SKM-1 (cell line): ENCODE data around the gene HINT3.
"Not testable (repeated sequence)": the region's sequence is repeated elsewhere in the genome, so short reads cannot be mapped to it uniquely, and the experiment has no call there.

Experiments
- DNase-seq: peaks from one replicate; lab custom pipeline; 2025; ENCODE audit not compliant: unreplicated experiment; lab: John Stamatoyannopoulos, UW

The HINT3 gene

DNA sequence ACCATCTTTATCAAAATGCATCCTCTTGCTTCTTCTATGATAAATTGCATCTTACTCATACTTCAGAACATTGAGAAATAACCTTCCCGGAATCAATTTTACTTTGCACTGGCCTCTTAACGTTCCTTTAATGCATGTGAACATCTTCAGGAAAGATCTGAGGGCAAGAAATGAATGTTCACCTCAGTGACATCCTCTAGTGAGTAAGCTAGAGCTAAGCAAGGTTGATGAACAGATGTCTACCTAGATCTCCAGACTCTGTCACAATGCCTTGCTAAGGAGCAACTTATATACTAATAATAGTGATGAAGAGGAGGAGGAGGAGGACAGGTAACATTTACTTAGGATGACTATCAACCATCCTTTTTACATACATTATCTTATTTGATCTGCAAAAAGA lies 16.8 kb upstream of the HINT3 start:
- DNase-seq: no peak

DNA sequence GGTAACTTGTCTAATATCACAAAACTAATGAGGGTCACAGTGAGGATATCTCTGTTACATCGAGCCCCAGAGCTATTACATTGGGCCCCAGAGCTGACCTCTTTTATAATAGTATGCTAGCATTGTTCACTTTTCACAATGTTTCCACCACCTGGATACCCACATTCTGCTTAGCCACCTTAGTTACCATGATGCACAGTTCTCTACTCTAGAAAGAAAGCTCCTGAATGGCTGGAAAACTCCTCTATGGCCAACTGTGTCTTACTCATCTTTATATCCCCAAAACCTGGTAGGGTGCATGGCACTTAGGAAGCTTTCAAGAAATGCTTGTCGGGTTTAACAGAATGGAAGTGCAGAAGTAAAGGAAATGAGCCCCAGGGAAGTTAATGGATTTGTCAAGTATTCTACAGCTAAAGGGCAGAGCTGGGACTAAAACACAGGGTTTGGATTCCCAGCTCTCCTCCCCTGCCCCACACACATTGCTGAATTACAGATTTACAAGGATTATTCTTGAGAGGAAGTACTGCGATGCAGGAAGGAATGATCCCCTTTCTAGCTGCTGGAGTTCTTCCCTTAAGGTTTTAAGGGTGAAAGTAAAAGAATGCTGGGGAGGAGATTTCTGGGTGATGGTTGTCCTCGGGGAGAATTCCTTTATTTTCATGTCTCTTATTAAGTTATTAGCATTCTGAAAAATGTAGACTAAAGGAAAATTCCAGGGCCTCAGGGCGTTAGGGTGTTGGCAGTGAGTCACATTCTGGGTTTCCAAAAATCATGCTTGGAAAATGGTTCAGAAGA lies 16.1 kb upstream of the HINT3 start:
- no peak for DNase-seq

DNA sequence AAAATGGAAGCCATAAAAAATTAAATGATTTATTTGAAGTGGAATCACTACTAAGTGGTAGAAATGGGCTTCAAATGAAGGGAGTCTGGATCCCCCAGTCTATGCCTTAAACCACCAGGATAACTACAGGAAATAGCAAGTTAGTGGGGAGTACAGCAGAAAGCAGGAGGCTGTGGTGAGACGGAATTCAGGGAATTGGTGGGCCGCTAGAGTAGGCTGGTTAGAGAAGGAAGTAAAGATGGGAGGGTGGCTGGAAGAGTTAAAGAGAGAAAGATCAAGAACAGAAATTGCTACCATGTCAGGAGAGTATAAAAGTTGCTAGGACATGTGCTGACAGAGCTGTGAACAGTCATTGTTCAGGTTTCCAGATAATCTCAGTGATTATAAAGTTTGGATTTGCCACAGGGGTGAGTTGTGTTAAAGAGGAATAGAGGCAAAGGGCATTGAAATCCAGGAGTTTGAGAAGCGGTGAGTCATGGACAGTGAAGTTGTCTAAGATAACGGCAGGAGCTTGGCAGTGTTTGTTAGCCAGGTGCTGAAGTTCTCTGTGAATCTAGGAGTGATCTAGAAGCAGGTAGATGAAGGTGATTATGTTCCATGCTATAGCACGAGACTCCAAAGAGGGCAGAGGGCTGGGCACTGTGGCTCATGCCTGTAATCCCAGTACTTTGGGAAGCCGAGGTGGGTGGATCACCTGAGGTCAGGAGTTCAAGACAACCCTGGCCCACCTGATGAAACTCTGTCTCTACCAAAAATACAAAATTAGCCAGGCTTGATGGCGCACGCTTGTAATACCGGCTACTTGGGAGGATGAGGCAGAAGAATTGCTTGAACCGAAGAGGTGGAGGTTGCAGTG lies 13.7 kb upstream of the HINT3 start:
- DNase-seq: no peak

DNA sequence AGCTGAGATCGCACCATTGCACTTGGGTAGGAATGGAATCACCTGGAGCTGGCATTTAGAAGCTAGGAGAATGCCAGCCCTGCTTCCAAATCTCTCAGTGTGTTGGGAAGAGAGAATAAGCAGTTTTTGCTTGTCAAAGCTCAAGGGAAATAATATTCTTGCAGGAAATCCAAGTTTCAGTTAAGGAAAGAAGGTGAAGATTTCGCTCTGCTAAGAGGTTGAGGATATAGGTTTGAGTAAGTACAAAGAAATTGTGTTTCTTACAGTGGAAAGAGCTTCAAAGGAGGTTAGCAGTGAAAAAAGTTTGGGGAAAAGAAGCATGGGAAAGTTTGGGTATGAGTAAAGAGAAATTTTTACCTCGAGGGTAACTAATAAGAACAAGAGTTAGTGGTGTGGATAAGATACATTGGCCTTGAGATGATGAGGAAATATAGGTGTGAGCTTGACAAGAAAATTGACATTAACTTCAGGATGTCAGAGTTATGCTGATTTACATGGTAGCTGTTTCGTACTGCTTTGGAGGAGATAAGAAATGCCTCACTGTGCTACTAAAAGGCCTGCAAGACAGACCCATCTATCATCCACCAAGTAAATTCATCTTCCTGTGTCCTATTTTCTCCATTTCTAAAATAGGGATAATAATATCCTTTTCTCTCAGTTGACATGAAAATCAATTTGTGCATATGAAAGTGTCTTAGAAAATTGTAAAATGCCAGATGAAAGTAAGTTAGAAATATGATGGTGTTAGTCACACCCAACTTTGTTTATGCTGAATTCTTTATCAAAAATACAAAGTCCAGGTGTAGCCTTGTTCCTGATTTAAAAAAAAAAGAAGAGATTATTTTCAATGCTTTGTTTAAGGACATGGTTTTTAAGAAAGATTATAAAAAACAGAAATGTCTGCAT lies 12.8 kb upstream of the HINT3 start:
- DNase-seq: no peak

DNA sequence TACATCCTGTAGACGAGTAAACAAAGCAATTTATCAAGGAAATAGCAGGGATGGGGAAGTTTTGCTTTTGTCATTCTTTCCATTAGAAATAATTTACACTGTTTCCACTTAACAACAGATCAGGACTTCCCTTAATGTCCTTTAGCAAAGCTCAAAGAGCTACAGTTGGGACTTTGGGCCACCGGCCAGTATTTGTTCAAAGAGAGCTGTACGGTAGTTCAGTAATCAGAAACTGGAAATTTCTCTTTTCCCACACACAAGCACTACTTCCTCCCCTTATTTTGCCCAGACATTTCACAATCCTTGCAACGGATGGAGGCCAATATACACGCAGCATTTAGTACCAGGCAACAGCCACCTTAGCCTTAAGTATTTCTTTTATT lies 12.1 kb upstream of the HINT3 start:
- peak; percentile 40 for DNase-seq

DNA sequence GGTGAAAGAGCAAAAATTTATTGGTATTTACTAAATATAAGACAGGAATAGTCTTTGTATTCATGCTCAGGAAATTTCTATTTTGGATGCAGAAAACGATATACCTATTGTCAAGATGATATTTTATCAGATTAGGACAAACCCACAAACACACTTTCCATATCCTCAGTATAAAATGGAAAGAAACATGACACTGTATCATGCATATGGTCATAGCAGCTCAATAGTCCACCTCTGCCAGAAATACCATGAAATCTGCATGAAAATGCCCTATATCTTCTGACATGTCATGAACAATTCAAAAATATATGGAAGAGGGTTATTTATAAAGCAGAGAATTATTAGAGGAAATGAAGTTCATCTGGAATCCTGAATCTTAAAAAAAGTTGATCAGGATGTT lies 11.7 kb upstream of the HINT3 start:
- DNase-seq: no peak

DNA sequence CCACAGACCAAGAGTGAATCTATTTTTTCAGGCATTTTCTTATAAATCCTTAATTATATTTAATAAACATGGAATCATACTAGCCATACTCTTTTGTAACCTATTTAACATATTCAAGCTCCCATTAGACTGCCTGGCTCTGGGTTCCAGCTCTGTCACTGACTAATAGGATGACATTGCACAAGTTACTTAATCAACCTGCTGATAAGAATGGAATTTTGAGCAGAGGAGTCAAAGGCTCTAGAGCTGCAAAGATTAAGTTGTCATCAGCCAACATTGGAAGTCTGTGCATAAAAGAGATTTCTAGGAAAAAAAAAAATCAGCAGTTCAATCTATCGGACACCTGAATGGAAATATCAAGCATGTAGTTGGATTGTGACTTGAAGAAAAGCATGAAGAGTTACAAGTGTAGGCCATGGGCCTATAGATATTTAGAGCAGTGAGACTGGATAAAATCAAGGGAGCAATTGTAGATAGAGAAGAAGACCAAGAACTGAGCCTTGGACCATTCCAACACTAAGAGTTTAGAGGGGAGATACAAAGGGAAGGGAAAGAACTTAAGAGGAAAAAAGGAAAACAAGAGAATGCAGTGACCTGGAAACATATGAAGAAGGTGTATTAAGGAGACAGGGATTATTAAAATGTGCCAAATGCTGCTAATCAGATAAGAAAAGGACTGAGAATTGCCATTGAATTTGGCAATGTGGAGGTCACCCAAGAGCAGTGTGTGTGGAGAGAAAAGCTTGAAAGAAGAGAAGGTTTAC lies 11.0 kb upstream of the HINT3 start:
- DNase-seq: no peak

DNA sequence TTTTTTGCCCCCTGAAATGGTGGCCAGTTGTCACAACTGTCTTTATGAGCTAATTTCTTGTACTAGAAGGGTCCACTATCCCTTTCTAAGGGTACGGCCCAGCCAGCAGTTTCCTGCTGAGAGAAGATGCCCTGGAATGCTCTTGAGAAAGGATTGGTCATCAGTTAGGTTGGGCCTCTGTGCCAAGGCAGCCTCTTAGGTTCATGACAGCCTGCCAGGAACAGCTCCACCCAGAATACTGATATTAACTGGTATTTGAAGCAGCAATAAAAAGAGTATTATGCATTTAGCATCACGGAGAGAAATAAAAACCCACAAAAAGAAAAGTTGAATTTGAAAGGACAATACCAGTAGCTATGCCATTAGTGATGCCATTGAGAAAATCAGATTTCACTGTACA lies 9.0 kb upstream of the HINT3 start:
- no peak for DNase-seq

DNA sequence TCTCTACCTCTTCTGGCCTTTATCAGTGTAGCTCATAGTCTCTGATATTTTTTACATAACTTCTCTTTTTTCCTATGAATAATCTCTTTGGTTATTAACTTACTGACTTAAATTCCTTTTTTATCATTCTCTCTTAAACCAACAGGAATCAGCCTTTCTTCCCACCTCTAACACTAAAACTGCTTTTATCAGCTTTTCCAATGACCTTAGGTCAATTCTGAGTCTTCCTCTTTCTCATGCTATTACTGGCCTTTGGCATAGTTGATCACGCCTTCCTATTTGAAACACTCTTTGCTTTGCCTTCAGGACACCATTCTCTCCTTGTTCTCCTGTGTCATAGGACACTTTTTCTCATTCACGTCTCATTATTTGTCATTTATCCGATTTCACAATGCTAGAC lies 8.1 kb upstream of the HINT3 start:
- DNase-seq: no peak

DNA sequence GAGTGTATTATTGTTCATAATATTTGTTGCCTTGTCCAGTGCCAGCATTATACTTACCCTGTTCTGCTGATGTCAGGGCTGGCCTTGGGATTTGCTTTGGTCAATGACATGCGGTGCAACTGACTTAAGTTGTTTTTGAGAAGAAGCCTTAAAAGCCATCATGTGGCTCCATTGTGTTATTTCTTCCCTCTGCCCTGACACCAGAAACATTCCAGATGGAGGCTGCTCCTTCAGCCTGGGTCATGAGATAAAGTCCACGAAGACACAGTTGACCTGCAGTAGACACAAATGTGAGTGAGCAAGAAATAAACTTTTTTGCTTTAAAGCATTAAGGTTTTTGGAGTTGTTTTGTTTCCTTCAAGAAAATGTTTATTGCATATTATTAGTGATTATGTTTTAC lies 7.5 kb upstream of the HINT3 start:
- no peak for DNase-seq

DNA sequence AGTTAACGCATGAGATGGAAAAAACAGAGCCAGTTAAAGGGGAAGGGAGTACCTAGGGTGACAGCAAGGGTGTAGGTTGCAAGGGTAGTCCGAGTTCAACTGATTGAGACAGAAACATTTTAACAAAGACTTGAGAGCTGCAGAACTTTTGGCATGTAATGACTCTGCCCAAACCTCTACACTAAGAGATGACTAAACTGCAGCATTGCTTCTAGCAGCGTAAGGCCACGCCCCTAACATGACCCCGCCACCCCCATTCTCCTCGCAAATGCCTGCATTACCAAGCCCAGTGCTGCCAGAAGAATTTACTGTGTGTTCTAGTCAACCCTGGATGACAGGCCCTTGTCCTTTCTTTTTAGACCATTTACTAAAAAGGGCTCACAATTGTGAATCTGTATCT lies 6.3 kb upstream of the HINT3 start:
- DNase-seq: no peak

DNA sequence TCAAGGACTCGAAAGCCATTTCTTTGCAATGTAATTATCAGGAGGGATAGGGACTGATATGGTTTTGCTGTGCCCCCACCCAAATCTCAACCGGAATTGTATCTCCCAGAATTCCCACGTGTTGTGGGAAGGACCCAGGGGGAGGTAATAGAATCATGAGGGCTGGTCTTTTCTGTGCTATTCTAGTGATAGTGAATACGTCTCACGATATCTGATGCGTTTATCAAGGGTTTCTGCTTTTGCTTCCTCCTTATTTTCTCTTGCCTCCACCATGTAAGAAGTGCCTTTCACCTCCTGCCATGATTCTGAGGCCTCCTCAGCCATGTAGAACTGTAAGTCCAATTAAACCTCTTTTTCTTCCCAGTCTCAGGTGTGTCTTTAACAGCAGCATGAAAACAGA lies 5.9 kb upstream of the HINT3 start:
- not testable (repeated sequence) for DNase-seq

DNA sequence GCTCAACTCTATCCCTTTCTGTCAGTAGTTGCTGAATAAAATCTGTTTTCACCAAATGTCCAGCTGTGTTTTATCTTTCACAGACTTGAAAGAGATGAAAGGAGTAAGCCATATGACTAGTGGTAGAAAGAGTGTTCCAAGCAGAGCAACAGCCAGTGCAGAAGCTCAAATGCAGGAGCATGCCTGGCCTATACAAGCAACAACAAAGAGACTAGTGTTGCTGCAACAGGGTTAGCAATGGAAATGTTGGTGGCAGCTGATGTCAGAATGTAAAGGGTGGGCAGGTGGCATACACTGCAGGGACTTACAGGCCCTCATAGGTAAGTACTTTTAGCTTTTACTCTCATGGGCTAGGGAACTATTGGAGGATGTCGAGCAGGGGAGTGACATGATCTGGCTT lies 5.2 kb upstream of the HINT3 start:
- DNase-seq: no peak

DNA sequence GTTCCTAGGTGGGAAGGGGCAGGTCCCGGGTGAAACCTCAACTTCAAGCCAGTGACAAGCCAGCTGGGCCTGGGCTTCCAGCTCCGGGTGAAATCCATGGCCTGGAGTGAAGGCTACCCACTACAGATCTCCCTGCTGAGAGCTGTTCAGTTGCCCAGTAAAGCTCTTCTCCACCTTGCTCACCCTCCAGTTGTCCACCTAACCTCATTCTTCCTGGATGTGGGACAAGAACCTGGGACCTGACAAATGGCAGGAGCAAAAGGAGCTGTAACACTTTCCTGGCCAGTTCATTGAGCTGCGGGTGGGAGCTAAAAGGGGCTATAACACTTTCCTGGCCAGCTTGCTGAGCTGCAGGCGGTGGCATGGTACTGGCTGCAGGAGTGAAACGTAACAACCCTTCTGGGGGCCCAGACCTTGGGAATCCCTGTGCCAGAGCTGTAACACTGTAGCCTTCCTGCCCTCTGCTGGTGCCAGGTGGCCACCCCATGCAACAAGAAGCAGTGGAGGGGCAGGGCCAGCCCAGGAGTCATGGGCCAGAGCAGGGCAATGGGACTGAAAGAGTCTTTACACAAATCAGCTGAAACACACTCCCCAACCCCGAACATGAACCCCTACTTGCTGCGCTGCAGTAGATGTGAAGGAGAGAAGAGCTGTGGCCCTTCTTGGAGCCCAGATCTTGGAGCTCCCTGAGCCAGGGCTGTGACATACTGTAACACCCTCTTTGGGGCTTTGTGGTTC lies 3.6 kb upstream of the HINT3 start:
- no peak for DNase-seq

DNA sequence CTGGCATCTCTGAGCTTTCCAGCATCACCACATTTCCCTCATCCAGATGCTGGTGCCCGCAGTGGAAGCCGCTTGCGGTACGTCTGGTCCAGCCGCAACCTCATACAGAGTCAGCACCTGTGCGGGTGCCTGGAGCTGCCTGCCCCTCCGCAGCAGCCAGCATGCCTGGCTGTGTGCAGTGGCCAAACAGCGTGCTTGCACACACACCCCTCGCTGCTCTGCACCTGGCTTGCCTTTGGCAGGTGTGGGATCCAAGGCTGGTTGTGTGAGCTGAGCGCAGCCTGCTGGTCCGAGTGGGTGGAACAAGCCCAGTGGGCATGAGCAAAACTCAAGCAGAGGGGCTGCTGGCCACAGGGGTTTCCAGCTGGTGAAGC lies 3.1 kb upstream of the HINT3 start:
- DNase-seq: no peak

DNA sequence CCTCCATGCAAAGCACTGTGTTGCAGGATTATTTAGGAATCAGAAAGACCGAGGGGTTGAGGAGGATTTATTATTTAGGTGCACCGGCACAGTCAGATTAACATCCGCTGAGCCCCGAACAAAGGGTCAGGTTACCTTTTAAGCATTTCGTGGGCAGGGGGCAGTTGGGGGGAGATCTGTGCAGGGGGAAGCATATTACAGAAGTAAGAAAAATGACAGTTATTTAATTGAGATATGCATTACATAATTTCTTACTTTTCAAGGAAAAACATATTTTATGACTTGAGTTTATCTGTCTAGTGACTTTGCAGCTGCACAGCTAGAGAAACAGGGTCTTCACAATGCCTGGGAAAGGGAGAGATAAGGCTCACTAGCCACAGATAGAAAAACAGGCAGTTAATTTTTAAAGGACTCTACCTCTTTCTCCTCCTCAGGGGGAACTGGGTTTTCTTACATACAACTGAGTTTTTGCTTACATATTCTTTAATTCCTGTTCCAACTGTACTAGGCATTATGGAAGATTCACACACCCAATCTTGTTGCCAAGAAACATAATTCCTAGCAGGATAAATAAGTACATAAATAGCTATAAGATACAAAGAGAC lies 1.7 kb upstream of the HINT3 start:
- no peak for DNase-seq

DNA sequence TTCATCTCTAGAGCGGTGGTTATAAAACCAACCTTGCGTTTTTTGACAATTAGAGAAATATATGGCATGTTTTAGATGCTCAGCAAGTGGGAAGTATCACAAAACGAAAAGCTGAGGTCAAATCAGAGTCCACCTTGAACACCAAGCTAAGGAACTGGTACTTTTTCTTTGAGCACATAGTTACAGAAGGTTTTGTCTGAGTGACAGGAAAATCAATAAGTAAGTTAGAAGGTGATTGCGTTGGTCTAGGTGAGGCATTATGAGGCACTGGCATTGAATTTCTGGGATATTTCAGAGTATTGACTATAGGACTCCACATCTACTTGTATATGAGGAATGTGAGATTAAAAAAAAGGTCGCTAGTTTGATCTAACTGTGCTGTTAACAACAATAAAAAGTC lies 597 bp upstream of the HINT3 start:
- no peak for DNase-seq

DNA sequence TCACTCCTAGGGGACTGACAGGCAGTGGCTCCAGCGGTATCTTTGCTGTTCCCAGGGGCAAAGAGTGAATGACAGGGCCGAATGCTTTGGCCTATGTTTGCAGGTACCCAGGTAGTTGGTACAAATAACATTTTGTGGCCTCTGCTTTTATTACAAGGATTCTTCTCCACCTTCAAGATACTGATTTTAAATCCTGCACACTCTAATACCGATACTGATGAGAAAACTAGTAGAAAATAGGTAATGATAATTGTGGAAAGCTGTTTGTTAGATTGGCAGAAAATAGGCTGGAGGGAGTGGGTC lies 772 bp downstream of the HINT3 start:
- no peak for DNase-seq

DNA sequence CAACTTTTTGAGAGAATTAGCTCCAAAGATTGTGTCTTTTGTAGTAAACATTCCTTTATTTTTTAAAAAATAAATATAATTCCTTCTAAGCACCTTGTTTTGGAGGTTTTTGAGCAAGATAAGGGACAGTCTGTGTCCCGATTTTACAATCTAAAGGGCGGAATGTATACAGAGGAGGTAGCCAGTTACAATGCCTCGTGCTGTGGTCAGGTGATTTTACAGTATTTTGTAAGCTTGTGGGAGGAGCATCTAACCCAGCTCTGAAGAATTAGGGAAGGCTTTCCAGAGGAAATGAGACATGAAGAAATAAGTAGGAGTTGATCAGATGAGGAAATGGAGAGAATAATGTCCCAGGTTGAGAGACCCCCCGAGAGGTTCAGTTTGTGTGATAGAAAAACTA lies 1.3 kb downstream of the HINT3 start:
- DNase-seq: peak; percentile 52

DNA sequence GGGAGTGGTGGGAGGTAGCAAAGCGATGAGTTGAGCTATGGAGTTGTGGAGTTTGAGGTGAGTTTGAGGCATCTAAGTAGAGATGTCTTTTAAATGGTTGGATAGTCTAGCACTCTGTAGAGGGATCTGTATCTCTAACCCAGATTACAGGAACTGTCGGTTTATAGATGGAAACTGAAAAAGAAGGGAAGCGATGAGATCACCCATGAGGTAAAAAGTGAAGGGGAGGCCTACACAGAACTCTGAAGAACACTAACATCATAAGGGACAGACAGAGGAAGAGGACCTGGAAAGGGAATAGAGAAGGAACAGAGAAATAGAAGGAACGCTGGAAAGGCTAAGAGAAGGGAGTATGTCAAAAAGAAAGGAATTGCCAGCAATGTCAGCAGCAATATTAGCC lies 2.5 kb downstream of the HINT3 start:
- no peak for DNase-seq
